NCI-H1048 (cell line): ENCODE results near the gene CCDC201.

Experiments used
- DNase-seq: peaks from one replicate; lab custom pipeline; 2025; lab: John Stamatoyannopoulos, UW

CCDC201 gene

DNA sequence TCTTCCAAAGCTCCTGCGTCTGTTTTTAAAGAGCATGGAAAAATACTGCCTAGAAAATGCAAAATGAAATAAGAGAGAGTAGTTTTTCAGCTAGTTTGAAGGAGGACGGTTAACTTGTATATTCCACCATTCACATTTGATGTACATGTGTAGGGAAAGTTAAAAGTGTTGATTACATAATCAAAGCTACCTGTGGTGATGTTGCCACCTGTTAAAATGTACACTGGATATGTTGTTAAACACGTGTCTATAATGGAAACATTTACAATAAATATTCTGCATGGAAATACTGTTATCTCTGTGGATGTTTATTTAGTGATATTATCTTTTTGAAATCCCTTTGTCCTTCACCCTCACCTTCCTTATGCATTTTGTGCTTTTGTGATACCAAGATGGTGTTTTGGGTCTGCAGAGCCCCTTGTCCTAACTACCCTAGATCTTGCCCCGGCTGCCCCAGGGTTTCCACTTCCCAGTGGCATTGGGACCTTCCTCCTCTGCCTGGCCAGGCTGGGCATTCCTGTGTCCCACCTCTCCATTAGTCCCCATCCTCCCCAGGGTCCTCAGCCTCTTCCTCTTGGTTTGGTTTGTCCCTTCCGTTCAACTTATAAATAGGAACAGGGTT is 20.6 kb upstream of the CCDC201 start:
- DNase-seq, result no peak

DNA sequence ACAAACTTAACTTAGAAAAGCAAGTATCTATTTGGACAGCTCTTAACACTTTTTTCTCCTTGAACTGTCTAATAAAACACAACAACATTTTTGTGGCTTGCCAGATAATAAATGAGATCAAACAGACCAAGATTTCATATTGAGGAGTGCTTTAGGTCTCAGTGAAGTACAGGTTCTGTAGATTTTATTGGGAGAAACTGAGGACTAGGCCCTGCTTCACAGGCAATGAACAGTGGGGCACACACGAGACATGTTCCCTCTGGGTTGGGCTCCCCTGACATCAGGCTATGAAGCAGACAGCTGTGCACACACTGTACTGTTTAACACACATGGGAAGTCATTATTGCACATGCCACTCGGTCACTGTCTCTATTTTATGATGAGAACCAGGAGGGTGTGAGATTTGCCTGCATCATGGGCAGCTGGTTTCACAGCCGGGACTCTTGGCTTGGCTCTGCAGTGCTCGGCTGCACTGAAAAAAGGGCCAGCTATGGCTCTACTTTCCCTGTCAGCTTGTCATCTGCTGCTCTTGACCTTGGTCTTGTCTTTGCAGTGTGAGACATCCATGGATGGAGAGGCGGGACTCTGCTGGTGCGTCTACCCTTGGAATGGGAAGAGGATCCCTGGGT is 19.6 kb upstream of the CCDC201 start:
- no peak for DNase-seq

DNA sequence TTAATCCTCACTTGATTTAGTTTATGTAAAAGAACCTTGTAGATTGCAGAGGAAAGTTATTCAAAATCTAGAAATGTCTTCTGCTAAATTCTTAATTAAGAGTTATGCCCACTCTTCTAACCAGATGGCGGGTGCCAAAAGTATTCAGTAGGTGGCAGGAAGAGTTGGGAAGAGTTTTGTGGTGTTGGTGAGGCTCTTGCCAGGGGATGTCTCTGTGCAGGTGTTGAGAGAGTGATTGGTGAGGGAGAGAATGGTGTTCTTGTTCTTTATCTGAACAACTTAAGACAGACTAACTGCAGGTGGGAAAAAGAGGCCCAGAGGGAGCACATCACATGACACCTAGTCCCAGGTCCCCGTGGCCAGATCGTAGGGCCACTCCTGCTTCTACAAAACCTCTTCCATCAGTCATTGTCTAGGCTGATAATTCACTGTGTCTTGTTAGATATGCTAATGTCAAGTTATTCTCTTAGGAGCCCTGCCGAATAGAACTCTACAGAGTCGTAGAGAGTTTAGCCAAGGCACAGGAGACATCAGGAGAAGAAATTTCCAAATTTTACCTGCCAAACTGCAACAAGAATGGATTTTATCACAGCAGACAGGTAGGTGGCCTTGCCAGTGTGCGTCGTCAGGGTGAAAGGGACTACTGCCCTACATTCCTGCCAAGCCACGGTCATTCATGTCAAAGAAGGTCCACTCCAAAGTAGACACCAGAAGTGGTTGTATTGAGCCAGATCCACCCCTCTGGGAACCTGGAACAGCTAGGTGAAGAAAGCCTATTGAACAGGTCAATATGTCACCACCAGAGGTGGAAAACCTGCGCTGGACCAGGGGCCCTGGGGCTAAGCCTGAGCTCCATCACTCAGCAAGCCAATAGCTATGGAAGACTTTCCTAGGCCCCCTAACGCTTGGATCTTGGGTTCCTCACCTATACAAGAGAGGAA is 18.9 kb upstream of the CCDC201 start:
- no peak for DNase-seq

DNA sequence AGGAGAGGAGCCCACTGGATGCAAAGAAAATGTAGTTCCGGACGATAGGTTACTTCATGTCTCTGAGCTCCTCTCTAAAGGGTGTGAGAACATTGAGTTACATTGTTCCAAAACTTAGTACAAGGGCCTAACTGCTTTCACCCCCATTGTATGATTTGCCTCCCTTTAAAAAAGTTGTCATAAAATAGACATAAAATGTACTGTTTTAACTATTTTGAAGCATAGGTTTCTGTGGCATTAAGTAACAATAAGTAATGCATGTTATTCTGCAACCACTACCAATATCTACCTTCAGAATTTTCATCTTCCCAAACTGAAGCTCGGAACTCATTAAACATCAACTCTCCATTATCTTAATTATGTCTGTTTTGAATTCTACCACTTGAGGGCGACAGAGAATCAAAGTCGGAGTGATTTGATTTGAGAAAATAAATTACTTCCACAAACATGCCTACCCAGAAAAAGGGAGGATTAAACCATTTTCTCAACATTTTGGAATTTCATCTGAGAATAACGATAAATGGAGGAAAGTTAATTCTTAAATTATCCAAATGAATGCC is 18.1 kb upstream of the CCDC201 start:
- DNase-seq, result no peak

DNA sequence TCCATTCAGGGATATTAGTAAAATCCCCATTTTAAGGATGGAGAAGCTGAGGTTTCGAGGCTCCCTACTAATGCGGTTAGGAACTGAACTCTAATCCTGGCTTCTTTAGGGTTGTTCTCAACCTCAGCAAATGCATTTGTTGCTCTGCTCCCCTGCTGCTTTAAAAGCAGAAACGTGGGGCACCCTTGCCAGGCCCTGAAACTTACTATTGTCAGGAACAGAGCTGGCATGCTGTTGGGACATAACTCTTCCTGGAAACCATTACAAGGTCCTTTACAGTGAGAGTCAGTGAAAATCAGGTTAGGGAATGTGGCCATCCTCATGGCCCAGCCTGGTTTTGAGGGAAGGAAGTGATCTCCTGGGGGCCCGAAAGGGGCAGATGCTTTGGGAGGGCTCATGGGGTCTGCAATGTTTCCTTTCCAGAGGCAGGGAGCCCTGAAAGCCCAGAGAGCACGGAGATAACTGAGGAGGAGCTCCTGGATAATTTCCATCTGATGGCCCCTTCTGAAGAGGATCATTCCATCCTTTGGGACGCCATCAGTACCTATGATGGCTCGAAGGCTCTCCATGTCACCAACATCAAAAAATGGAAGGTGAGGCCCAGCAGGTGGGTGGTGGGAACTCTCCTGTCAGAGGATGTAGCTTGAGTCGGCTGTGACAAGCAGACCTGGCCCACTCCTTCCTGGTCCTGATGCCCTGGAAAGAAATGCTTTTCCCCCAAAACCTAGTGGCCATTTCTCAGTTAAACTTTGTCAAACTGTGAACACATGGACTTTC is 17.4 kb upstream of the CCDC201 start:
- no peak for DNase-seq

DNA sequence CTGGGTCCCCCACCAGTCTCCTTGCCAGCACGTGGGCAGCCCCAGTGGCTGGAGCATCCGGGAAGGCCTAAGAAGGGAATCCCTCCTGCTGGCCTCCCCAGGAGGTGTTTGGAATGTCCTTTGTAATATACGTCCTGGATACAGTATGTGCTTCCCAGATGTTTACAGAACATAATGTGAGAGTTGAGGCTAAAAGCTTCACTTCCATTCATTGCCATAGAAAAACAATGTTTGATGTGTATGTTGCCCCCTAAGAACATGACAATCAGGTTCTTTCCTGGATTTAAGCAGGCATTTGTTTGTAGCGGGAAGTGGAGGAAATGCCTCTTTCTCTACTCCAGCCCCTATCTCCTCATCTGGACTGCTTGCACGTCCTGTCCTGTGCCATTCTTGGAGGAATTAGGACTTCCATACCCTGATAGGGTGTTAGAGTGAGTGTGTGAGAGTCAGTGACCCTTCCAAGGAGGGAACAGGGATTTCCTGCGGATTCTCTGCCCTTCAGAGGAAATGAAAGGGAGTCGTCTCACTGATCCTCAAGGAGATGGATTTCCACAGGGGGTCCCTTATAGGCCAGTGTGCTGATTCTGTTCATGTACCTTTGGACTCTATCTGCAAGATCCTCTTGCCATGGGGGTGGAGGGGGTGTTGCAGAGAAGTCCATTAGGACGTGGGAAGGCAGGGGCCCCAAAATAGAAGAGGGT is 16.6 kb upstream of the CCDC201 start:
- no peak for DNase-seq

DNA sequence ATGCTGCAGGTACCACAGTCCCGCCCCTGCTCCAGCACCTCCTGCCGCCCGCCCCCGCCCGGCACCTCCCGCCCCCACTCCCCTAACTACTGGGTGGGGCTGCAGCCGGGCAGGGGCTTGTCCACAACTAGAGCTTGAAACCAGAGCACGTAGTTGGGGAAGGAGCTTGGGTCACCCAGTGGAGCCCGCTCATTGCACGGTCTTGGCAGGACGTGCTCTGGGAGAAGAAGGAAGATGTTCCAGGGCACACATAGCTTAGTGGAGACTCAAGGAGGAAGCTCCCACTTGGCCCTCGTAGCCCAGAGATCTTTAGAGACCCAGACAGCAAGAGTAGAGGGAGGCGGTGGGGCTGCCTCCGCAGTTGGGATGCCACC is 16.1 kb upstream of the CCDC201 start:
- no peak for DNase-seq

DNA sequence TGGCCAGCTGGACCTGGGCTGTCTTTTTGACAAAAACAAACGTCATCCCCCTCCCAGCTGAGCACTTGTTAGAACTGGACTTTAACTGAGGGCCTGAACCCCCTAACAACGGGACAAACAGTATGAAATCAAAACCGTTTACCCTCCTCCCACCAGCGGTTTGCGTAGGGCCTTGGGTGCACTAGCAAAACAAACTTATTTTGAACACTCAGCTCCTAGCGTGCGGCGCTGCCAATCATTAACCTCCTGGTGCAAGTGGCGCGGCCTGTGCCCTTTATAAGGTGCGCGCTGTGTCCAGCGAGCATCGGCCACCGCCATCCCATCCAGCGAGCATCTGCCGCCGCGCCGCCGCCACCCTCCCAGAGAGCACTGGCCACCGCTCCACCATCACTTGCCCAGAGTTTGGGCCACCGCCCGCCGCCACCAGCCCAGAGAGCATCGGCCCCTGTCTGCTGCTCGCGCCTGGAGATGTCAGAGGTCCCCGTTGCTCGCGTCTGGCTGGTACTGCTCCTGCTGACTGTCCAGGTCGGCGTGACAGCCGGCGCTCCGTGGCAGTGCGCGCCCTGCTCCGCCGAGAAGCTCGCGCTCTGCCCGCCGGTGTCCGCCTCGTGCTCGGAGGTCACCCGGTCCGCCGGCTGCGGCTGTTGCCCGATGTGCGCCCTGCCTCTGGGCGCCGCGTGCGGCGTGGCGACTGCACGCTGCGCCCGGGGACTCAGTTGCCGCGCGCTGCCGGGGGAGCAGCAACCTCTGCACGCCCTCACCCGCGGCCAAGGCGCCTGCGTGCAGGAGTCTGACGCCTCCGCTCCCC is 15.5 kb upstream of the CCDC201 start, which contains the start of gene IGFBP1:
Gene IGFBP1 (plus strand): TSS at position 304 of the 808 bp plus-strand sequence. CDS start 165 bp downstream, at position 469.
- DNase-seq, result no peak

DNA sequence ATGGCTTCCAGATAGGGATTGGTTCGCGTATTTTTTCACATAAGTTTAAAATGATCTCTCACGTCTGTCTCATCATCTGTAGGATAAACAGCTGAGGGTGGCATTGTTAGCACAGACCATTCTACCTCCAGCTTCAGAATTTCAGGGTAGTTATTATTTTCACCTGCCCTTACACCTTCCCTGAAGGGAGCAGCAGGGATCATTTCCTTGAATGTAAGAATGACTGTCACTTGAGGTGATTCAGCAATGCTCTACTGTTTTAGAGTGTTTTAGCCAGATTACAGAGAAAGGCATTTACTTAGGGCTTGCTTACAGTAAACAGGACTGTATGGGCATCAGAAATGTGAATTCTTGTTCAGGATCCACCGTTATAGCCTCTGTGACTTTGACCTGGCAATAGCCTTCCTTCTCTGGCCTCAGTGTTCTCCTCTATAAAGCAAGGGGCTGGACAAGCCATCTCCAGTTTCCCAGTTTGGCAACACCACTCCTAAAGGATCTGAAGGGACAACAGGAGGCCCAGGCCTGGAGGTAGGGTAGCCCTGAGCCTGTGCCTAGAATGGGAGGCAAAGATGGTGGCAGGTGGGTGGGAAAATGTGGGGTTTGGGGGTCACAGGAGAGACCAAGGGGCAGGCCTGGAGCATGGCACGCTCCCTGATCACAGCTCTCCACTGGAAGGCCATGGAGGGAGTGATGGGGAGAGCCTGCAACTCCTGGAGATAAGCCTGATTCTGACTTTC is 14.2 kb upstream of the CCDC201 start:
- no peak for DNase-seq

DNA sequence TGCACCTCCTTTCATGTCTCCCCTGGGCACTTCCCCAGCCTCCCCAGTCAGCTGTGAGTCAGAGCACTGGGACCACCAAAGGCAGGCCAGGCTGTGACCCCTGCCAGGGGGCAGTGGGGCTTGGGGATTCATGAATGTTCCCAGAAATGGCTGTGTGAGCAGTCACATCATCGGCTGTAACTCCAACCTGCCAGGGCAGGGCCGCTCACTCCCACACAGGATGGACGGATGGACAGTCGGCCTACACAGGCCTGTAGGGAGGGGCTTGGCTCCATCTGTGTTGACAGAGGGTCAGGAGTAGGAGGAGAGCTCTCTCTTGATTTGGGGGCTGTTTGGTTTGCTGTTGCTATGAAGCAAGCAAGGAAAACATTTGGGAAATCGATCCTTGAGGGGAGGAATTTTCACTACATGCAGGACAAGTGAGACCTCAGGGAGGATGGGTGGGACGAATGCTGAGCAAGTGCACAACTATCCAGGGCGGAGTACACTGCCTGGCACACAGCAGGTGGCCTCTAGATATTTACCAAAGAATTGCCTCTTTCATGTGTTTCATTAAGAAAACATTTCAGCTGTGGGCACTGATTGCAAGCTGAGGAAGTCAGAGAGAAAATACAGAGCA is 12.5 kb upstream of the CCDC201 start:
- DNase-seq, result no peak

DNA sequence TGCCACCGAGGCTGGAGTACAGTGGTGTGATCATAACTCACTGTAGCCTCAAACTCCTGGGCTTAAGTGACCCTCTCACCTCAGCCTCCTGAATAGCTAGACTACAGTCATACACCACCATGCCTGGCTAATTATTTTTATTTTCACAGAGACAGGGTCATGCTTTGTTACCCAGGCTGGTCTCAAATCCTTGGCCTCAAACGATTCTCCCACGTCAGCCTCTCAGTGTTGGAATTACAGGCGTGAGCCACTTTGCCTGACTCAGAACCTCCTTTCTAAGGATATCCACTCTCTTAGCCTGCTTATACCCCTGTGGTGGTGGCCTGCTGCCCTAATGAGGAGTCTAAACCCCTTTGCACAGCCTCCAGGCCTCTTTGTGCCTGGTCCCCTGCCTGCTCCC is 11.3 kb upstream of the CCDC201 start:
- DNase-seq, result no peak

DNA sequence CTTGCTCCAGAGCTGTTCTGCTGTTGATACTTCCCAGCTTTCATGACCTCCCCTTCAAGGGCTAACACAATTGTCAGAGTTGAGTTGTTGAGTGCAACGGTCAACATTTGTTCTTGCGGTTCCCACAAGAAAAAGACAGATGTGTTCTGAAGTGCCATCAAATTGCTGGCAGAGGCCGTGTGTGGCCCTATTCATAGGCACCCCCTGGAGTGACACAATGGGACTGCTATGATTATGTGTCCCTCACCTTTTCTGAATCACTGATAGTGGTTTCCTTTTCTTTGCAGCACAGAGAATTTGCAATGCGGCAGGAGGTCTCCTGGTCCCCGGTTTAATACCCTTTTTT is 9.6 kb upstream of the CCDC201 start:
- DNase-seq, result no peak

DNA sequence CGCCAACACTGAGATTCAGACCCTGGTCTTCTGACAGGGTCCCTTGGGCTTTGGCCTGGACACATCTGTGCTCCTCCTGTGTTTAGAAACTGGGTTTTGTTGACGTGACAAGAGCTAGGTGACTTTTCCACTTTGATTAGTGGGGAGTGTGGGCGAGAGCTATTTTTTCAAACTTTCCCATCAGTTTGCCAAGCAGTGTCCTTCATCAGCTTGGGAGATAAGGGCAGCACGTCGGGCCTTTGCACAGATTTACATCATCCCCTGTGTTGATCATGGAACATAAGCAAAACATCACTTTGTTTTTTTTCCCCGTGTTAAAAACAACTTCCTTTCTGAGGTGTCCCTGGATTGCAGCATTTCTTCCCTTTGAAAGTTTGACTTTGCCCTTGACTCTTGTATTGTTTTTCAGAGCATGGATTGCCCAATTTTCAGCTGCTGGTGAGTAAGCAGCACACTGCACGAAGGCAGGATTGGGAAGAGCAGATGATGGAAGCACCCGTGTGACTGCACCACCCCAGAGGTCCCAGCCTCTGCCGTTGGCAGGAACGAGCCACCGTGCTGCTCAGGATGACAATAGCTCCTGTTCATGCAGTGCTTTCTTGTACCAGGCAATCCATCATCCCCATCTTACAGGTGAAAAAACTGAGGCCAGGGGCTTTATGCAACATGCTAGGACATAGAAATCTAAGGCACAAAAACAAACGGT is 9.0 kb upstream of the CCDC201 start:
- DNase-seq, result no peak

DNA sequence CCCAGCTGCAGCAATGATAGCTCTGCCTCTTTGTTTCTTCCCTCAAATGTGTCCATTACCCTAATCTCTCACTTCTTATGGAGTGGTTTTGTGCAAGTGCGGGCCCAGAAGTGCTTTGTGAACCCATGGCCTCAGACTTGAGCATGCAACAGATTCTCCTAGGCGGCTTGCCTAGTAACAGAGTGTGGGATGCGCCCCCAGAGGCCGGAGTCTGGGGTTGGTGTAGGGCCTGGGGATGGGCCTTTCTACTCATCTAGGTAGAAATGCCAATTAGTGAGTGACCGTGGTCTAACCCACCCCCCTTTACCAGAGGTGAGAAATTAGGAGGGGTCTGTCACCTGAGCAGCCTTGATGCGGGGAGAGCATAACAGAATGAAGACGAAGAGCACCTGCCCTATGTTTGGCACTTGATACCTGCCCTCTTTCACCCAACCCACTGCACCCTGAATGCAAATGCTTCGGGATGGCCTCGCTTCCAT is 8.4 kb upstream of the CCDC201 start:
- DNase-seq, result no peak

DNA sequence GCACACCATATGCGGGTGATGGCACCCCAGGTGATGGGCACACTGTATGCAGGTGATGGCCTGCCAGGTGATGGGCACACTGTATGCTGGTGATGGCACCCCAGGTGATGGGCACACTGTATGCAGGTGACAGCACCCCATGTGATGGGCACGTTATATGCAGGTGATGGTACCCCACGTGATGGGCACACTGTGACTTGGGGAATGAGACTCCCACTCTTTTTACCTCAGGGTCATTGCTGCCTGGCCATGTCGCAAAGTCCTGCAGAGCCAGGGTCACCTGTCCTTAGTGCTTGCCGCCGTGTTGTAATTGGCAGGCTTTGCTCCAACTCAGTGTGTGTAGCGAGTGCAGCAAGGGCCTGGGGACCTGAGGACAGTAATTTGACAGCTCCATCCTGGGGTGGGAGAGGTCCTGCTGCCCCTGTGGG is 7.6 kb upstream of the CCDC201 start:
- no peak for DNase-seq

DNA sequence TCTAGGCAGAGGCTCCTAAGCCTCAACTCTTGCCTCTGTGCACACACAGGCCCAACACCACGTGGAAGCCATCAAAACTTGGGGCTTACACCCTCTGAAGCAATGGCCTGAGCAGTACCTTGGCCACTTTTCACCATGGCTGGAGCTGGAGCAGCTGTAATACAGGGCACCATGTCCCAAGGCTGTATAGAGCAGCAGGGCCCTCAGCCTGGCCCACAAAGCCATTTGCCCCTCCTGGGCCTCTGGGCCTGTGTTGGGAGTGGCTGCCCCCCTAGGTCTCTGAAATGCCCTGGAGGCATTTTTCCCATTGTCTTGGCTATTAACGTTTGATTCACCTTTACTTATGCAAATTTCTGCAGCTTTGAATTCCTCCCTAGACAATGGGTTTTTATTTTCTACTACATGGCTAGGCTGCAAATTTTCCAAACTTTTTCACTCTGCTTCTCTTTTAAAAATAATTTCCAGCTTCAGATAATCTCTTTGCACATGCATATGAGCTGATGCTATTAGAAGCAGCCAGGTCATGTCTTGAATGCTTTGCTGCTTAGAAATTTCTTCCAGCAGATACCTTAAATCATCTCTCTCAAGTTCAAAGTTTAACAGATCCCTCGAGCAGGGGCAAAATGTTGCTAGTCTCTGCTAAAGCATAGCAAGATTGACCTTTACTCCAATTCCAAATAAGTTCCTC is 5.7 kb upstream of the CCDC201 start:
- DNase-seq, result no peak

DNA sequence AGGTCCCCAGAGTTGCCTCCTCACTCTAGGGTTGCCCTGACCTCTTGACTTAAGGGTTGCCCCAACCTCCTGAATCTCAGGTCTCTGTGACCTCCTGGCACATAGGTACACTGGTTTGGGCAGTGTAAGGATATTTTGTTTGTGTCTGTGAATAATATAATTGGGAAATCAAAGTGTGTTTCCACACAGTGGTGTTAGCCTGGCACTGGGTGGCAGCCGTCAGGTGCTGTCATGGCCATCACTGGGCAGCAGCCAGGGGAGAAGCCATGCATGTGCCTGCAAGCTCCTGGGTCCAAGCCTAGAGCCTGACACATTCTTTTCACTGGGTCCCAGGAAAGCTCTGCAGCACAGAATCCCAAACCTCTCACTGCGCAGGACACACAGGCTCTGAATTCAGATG is 3.6 kb upstream of the CCDC201 start:
- DNase-seq, result no peak
